Peyer's patch (tissue), 4 donors: ENCODE measurements around the gene CHMP4B.

Source experiments
- POLR2A ChIP-seq, 2 donors: fragments of 450-650 bp; IDR thresholded peaks; one replicate each; pipeline ENCODE4 v1.5.1; 2017; ENCODE audit warnings: antibody characterized with exemption in 2 of 2, mild to moderate bottlenecking in 2 of 2, moderate library complexity in 2 of 2
- TF ChIP-seq, protein P1 (sequence below), 6 experiments: fragments of 450-650 bp in 4 of 6; fragments of 200-600 bp in 2 of 6; sonication (generic) in 1 of 6; IDR thresholded peaks; one replicate each; pipeline ENCODE4 v1.5.1; 2017 to 2019; ENCODE audit warnings: antibody characterized with exemption in 6 of 6, mild to moderate bottlenecking in 3 of 6, moderate library complexity in 1 of 6

DNA sequence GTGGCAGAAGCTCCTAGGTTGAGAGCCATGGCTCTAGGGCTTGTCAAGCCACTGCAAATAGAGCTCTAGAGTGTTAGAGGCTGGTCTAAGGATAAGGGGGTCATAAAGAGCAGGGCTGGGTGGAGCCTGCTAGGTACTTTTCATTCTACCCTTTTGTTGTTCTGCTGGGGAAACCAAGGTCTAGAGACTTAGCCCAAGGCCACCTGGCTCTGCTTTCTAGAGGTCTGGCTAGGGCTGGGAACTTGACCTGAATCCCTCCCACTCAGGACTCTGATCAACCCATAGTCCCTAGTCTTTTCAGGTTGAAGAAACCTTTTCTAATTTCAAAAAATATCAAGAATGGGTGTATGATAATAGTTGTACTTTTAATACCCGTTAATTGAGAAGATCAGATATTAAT lies 13.7 kb downstream of the CHMP4B start:
- TF ChIP-seq, protein P1, sequence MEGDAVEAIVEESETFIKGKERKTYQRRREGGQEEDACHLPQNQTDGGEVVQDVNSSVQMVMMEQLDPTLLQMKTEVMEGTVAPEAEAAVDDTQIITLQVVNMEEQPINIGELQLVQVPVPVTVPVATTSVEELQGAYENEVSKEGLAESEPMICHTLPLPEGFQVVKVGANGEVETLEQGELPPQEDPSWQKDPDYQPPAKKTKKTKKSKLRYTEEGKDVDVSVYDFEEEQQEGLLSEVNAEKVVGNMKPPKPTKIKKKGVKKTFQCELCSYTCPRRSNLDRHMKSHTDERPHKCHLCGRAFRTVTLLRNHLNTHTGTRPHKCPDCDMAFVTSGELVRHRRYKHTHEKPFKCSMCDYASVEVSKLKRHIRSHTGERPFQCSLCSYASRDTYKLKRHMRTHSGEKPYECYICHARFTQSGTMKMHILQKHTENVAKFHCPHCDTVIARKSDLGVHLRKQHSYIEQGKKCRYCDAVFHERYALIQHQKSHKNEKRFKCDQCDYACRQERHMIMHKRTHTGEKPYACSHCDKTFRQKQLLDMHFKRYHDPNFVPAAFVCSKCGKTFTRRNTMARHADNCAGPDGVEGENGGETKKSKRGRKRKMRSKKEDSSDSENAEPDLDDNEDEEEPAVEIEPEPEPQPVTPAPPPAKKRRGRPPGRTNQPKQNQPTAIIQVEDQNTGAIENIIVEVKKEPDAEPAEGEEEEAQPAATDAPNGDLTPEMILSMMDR (IDR thresholded peaks at IDR 0.05), result no peak
- no peak for TF ChIP-seq POLR2A (IDR thresholded peaks at IDR 0.05)
